ENCODE measurements around the gene GATAD2B.

Gene GATAD2B

DNA sequence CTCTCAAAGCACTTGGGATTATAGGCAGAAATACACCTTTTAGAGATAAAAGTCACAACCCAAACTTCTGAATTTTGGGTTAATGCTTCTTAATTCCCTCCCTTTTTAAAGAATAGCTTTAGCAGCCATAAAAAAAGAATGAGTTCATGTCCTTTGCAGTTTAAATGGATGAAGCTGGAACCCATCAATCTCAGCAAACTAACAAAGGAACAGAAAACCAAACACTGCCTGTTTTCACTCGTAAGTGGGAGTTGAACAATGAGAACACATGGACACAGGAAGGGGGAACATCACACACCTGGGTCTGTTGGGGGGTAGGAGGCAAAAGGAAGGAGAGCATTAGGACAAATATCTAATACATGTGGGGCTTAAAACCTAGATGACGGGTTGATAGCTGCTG, 91.7 kb downstream of the GATAD2B start:
- DNase-seq = no peak

DNA sequence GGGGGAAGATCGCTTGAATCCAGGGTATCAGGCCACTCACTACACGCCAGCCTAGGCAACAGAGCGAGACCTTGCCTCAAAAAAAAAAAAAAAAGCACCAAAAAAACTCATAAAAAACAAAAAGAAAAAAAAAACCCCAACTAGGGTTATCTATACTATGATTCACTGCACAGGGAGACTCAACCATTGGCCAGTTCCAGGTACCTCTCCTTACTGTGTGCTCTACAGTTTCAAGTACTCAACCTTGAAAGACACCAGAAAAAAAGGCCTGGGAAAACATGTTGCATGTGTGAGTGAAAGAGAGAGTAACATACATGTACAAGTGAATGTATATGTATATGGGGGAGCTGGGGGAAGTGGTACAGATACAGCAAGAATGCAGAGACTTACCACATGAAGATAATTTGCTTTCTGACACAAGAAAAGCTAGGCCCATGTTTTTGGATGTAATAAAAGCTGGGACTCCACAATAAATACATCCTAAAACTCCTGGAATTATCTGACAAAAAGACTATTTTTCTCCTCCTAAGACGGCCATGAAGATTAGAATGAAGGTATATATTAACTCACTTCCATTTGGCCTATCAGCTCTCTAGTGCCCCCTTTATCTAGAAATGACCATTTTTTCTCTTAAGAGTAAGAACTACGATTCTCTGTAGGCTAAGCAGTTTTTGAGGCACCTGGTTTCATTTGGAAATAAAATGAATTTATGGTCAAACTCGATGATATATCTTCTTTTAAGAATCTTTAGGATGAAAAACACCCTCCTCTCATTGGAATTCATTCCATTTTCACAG, 95.4 kb downstream of the GATAD2B start:
- DNase-seq = no peak

DNA sequence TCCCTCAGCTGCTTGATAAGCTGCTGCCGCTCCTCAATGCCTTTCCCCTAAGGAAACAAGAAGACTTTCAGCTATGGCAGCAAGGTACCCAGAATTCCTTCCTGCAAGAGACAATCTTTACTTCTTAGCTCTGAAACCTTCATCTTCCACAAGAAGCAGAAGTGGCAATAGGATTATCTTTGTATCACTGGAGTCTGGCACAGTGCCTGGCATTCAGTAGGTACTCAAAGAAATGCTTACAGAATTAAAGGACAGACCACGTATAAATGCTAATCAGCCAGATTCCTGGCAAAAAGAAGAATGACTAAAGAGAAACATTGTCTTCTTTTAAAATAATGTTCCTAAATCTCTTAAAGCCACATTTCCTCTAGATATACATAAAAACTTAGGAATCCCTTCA, 103.9 kb downstream of the GATAD2B start:
- no peak for DNase-seq

DNA sequence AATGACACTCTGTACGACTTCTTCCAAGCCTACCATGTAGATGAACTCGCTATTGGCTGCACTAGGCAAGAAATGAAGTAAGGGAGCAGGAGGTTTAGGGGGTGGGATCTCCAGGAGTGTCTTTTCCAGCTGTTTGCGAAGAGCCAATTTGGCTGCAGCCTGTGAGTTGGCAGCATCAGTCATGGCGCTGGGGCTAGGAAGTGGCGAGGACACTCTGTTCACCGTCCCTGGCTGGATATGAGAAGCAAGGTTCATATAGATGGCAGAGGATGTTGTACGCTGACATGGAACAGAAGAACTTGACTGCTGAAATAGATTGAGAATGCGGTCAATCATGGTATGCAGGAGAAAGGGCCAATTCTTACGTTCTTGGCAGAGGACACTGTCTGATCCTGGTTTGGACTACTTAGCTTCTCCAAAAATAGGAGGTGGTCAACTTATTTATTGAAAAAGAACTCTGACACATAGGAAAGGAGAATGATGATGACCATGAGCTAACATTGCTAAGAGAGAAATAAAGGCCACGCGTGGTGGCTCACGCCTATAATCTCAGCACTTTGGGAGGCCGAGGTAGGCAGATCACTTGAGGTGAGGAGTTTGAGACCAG, 106.4 kb downstream of the GATAD2B start:
- no peak for DNase-seq

DNA sequence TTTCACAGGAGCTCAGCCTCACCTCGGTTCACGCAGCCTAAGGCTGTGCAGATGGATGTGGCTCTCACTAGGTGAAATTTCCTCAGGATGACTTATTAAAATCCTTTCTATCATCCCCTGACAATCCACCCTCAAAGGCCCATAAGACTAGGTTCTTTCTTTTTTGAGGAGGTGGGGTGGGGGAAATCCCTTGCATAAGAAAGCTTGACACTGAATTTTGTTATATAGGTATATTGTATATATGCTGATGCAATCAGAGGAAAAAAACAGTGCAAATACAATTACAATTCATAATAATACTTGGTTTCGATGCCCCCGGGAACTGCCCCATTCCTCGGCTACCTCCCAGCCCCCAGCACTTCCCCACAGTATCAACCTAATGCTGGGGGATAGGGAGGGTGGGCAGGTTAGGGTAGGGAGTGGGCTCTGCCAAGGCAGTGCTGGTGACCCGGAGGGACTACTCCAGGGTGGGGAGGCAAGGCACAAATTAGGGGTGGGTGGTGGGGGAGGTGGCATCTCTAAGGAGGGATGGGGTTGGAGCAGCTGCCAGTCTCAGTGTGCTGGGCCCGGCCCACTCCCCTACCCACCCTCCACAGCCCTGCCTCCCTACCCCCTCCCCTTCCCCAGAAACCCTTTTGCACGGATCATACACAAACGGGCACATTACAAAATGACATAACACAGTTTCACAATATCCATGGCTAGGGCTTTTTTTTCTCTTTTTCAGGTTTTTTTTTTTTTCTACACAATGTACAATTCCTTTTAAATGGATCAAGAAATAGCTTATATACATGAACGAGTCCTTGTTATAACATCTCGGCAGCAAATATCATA, 116.7 kb downstream of the GATAD2B start:
- no peak for DNase-seq

DNA sequence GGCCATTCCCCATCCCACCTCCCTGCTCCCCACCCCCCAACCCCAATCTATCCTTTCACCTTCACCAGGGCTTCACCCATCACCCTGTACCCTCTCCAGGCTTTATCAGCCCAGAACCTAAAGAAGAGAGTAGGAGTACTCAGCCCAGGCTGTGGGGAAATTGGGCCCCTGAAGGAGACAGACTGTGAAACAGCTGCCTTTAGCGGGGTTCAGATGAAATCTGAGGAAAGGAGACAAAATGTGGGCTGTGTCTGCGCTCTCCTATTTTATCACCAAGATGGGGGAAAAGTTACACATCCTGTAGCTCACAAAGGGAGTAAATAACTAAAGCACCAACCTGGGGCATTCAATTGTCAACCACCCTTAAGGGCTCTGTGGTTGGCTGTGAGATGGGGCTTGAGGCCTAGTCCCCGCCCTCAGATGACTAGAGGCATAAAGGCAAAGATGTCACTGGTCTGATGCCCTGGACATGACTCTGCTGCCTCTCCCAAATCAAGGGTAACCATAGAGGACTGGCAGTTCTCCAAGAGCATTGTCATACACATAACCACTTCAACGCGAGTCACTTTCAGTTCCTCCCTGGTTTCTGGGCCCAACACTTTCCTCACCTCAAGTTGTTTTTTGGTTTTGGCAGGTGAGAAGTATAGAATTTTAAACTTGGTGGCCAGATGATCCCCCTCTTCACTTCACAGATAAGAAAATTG, 117.6 kb downstream of the GATAD2B start:
- peak; percentile 44 for DNase-seq

DNA sequence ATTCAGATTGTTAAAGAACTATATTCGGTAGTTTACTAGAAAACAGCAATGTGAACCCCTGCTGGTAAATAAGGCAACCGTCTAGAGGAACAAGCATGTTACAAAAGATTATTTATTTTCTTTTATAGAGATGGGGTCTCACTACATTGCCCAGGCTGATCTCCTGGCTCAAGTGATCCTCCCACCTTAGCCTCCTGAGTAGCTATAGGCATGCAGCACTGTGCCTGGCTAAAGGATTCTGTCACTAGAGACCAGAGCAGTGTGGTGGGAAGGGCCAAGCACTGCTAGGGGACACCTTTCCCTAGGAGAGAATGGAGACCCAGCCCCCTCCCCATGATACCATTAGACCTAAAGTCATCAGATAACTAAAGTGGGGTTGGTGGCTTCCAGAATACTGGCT, 118.7 kb downstream of the GATAD2B start:
- no peak for DNase-seq

DNA sequence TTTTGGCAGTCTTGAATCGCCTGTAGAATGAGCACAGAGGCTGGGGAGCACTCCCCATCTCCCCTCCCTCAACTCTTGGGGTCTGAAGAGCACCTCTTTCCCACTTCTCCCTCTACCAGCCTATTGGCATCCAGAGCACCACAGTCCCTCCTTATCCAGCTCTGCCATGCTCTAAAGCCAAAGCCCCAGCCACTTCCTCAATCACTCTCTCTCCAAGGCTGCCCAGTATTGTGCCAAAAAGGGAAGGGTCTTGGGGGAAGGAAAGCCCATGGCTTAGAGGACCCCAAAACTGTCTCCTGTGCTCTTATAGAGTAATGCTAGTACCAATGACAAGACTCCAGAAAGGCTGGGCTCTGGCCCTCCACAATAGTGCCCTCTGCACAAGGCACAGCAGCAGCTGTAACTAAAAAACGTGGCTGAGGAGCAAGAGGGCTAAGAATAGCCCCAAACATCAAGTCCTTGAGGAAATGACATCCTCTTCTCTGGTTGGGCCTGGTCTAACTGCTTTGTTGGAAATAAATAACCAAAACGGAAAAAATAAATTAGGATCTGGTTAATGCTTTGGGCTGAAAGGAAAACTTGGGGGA, 119.2 kb downstream of the GATAD2B start:
- no peak for DNase-seq

DNA sequence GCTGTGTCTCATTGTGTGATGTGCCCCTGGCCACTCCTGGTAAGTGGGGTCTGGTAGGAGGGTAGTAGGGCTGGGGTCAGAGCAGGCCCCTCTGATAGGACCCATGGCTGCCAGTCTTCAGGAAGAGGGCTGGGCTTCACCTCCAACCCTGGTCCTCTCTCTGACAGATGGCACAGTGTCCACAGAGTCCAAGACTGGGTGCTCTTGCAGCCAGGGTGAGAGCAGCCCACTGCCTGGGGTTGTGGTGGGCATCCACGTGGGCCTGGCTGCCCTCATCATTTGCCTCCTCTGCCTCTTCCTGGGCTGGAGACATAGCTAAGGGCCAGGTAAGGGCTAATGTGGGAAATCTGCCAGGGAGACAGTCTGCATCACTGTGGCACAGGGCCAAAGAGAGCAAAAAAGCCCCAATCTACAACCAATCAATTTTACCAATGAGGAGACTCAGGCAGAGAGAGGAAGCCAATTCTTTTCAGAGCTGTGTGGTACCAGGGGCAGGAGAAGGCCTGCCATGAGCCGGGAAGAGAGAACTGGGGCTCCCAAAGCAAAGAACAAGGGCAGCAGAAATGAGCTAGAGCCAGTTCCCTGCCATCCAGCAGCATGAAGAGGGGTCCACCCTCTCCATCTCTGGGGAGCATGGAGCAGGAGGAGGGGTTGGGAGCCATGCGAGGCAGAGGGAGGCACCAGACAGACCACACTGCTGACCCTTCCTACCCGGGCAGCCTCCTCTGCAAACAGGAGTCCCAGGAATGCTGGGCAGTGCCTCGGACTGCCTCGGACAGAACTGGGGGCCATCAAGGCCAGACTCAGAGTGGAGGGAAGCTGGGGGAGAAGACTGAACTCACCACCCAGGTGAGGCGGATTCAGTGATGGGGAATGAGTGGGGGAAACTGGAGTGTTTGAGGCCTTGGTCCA, 120.7 kb downstream of the GATAD2B start:
- no peak for DNase-seq

DNA sequence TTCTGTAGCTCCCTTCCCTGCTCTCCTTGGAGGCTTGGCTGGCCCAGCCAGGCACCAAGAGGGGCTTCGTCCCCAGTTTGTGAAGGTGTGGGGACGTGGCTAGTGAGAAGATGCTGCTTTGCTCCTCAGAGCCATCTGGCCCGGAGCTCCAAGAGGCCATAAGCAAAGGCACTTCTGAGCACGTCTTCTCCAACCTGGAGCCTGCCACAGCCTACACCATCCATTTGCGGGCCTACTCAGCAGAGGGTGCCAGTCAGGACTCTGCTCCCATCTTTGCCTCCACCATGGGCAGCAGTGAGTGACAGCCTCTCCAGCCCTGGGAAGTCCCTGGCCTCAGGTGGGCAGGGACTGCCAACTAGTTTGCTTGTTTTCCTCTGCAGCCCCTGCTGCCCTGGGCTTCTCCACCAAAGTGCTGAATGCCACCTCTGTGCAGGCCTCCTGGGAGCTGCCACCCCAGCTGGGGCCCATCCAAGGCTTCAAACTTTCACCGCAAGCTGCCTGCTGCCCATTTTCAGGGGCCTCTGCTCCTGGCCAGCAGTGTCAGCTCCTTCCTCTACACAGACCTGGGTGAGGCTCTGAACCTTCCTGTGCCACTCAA, 121.6 kb downstream of the GATAD2B start:
- no peak for DNase-seq

DNA sequence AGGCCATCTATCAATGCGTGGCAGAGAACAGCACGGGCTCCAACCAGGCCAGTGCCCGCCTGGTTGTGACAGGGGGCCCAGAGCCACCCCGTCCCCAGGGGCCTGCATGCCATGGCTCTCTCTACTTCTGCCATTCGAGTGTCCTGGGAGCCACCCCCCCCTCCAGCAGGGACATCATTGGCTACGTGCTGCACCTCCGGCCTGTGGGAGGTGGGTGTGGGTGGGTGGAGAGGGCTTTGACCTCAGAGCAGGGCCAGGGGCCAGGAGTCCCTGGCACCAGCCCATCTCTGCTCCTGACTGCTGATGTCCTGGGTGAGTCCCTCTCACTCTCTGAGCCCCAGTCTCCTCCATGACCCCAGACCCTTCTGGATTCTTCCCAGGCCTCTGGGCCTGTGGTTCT, 122.3 kb downstream of the GATAD2B start:
- DNase-seq = no peak

DNA sequence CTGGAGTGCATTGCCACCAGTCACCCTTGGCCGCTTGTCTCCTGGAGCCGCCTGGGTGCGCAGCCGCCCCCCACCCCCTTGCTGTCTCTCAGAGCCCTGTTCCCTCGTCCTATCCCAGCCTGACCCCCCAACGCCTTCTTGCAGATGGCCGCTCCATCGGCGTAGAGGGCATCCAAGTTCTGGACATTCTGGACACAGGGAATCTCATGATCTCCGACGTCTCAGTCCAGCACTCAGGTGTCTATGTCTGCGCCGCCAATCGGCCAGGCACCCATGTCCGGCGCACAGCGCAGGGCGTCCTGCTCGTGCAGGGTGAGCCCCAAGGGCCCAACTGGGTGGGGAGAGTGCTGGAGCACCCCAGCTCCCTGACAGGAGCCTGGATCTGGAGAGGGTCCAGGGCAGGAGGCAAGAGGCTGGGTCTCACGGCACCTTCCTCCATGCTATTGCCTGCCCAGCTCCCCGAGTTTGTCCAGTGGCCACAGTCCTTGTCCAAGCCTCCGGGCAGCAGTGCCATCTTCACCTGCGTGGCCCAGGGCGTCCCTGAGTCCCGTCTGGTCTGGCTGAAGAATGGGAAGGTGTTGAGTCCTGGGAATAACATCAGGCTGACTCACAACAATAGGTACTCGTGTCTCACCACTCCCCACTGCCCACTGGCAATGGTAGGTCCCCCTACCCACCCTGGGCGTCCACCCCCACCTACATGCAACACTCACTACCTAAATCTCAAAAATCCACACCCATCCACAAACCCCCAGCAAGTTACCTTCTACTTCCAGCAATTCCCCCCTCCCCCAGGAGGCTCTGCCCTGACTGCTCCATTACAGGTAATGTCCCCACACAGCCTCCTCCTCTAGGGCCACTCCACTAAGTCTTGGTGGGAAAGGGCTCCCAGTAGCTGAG, 123.0 kb downstream of the GATAD2B start:
- DNase-seq = no peak

DNA sequence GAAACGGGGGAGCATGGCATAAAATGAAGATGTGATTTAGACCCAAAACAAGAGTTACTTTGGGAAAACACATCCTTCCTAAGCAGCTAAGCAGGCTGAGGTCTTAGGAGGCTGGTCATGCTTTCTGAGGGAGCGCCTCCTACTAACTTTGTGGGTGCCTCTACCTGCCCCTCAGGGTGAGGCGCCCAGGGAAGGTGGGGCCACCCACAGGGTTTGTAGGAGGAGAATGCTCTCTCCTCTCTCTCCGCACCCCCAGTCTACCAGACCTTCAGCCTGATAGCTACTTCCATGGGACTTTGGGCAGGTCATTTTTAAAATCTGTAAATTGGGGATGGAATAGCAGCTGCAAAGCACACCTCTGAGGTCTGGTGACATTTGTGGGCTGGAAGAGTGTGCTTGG, 123.8 kb downstream of the GATAD2B start:
- no peak for DNase-seq

DNA sequence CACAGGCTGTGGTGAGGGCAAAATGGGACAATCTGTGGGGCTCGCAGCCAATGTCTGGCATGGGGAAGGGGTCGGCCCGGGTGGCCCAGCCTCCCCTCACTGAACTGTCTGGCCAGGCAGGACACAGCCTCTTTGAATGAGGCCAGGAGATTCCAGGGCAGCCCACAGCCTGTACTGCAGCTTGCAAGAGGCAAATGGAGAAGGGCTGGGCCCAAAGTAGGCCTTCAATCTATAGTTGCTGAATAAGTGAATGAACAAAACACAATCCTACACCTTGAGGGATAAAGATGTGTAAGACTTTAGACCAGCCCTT, 124.3 kb downstream of the GATAD2B start:
- DNase-seq = no peak

DNA sequence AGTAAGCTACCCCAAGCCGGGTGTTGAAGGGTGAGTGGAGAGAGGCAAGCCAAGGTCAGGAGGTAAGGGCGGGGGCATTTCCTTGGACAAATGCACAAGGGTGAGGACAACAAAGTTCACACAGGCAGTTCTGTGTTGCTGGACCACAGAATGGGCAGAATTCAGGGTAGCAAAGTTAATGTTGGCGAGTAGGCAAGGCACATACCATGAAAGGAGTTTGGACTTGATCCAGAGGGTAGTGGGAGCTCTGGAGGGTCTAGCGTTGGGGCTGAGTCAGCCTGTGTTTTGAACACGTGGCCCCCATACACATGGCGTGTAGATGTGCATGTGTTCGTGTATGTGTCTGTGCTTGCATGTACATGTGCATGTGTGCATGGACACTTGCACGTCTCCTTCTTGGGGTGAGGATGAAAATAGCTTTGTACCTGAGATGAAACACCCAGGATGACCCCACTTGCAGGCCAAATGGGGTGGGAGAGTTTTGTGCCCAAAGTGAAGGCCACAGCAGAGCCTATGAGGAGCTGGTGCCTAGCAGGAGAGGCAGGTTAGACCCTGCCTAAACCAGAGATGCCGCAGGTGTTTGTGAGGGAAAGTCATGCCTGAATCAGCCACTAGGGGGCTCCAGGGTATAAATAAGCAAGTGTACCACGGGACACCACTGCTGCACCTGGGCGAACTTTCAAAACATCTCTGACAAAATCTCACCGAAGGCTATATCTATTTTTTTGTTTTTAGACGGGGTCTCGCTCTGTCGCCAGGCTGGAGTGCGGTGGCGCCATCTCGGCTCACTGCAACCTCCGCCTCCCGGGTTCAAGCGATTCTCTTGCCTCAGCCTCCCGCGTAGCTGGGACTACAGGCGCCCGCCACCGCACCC, 125.7 kb downstream of the GATAD2B start:
- peak; percentile 80 for DNase-seq

DNA sequence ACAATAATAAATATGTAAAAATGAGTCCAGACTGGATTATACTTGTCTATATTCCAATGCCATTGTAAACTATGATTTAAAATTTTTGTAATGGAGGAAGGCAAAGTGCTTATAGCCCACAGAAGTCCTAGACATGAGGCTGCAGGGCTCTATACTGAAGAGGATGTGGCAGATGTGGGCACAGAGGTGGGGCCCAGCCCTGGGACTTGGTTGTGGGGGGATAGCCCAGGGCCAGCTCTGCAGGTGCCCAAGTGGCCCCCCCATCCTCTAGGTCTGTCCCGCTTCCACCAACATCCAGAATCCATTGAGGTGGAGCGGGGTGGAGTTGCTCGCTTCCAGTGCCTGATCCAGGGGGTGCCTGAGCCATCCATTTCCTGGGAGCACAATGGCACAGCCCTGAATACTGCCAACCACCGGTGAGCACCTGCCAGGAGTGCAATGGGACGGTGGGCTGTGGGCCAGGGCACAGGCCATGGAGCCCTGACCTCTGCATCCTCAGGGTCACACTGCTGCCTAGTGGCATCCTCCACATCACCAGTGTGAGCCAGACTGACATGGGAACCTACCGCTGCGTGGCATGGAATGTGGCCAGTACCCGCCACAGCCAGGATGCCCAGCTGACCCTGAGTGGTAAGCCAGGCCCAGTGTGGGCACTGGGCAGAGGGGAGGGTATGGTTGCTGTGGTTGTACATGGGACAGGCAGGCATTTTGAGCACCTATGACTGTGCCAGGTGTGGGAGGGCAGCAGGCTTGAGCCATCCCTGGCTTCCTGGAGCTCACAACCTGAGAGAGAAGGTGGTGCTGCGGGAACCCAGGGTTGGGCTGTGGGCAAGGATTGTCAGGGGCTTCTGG, 126.6 kb downstream of the GATAD2B start:
- DNase-seq = no peak

DNA sequence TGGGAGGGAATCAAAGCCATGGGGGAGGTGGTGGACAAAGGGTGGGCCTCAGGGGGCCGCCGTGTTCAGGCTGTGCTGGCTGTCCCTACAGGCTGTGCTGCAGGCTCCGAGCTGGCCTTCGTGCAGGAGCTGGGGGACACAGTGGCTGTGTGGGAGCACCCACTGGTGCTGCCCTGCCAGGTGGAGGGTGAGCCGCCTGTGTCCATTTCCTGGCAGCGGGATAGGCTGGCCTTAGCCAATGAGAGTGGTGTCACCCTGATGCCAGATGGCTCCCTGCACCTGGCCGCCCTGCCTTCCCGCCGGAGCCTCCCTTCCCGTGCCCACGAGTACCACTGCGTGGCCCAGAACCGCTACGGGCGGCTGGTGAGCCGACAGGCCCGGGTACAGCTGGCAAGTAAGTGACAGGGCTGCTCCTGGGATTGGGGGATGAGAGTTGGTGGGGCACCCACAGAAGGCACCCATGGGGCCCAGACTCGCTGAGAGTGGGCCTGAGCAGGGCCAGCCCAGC, 127.4 kb downstream of the GATAD2B start:
- DNase-seq = no peak

Measured in effector CD4-positive, alpha-beta T cell (primary cell).